Panc1 (cell line): Measurements from ENCODE around the gene RASD2. TPM values are rescaled to one million over a fixed set of nuclear protein-coding genes. Genes with fewer than 3 reads are reported as not detected.
"Not testable (repeated sequence)": the region's sequence is repeated elsewhere in the genome, so short reads cannot be mapped to it uniquely, and the experiment has no call there.

Source experiments
- ATAC-seq: fragments of 200-7000 bp; cut with Tn5 transposase; 2 replicates; pipeline ENCODE4 v1.9.1; 2020; ENCODE audit warnings: mild to moderate bottlenecking, moderate library complexity
- BruUV-seq: library from RNA; stranded (reverse); fragments of 400-500 nt; replicated peaks from 2 replicates; lab custom pipeline; 2021; lab: Mats Ljungman, UMichigan
- CTCF ChIA-PET: fragments of 300-600 bp; sonication (Branson Sonifier 250); formaldehyde crosslinking; loops from one replicate; lab custom pipeline; 2022; ENCODE audit warnings: antibody characterized with exemption; lab: Charles Lee
- POLR2A ChIA-PET: fragments of 300-600 bp; sonication (Branson Sonifier 250); formaldehyde crosslinking; loops from one replicate; lab custom pipeline; 2022; ENCODE audit warnings: antibody characterized with exemption; lab: Charles Lee
- DNase-seq: peaks from one replicate; pipeline ENCODE4 v3.0.0-alpha.2; 2010; ENCODE audit warnings: low read depth, low spot score
- H3K27ac ChIP-seq: 2 replicates; pipeline ENCODE4 v1.5.1; 2011; ENCODE audit warnings: mild to moderate bottlenecking, low read length, inconsistent platforms
- H3K27me3 ChIP-seq: fragments of 200-500 bp; sonication (Bioruptor generic); 2 replicates; pipeline ENCODE4 v1.6.0; 2014; ENCODE audit warnings: low read length, inconsistent platforms; ENCODE audit not compliant: control insufficient read depth, insufficient read depth
- H3K36me3 ChIP-seq: fragments of 200-500 bp; sonication (Bioruptor generic); 2 replicates; pipeline ENCODE4 v1.5.1; 2014; ENCODE audit warnings: inconsistent platforms, mild to moderate bottlenecking, low read length, moderate library complexity; ENCODE audit not compliant: control insufficient read depth, insufficient read depth
- H3K4me1 ChIP-seq: 2 replicates; pipeline ENCODE4 v1.5.1; 2011; ENCODE audit warnings: inconsistent platforms, mild to moderate bottlenecking, low read length, moderate library complexity; ENCODE audit not compliant: control insufficient read depth, insufficient read depth
- H3K4me3 ChIP-seq, 2 experiments: 2 replicates each; pipeline ENCODE4 v1.5.1; 2011 to 2012; ENCODE audit warnings: low read depth in 2 of 2, low read length in 2 of 2, mild to moderate bottlenecking in 2 of 2, inconsistent platforms in 1 of 2, moderate library complexity in 1 of 2
- H3K9me3 ChIP-seq: fragments of 200-500 bp; sonication (Bioruptor generic); 2 replicates; pipeline ENCODE4 v1.5.1; 2014; ENCODE audit warnings: low read depth, mild to moderate bottlenecking, inconsistent platforms, low read length, moderate library complexity; ENCODE audit not compliant: control insufficient read depth, insufficient read depth
- POLR2AphosphoS5 ChIP-seq: IDR thresholded peaks from 2 replicates; pipeline ENCODE4 v1.6.1; 2012; ENCODE audit warnings: mild to moderate bottlenecking, low read depth, low read length, moderate library complexity
- SIN3A ChIP-seq: IDR thresholded peaks from 2 replicates; pipeline ENCODE4 v1.6.1; 2012; ENCODE audit warnings: low read depth, mild to moderate bottlenecking, low read length, moderate library complexity, borderline replicate concordance; ENCODE audit not compliant: insufficient read depth
- TCF7L2 ChIP-seq: IDR thresholded peaks from 2 replicates; pipeline ENCODE4 v1.6.1; 2011; ENCODE audit warnings: mild to moderate bottlenecking, low read depth, low read length, inconsistent platforms
- in situ Hi-C: cut with HindIII; loops from 2 replicates; pipeline ENCODE4 v1.10.0; 2016; ENCODE audit warnings: low sequenced_read_pairs, low pct_unique_long_range_greater_than_20kb
- intact Hi-C: fragments of 100-400 bp; cut with micrococcal nuclease; formaldehyde crosslinking; loops from one replicate; pipeline ENCODE4 v1.10.0; 2022; ENCODE audit not compliant: unreplicated experiment
- total RNA-seq: library from RNA; stranded (reverse); gene quantifications from one replicate; pipeline ENCODE4 v1.2.1, GENCODE V29; 2021; ENCODE audit not compliant: unreplicated experiment
- TF ChIP-seq, protein P1 (sequence below), 2 experiments: IDR thresholded peaks; 2 replicates each; pipeline ENCODE4 v1.6.1; 2011 to 2012; ENCODE audit warnings: low read depth in 2 of 2, control low read depth in 1 of 2, low read length in 1 of 2, mild to moderate bottlenecking in 1 of 2, moderate library complexity in 1 of 2; ENCODE audit not compliant: insufficient read depth in 1 of 2
- TF ChIP-seq, protein P2 (sequence below): fragments of 450-650 bp; IDR thresholded peaks from 2 replicates; pipeline ENCODE4 v1.5.1; 2017; ENCODE audit warnings: mild to moderate bottlenecking

The RASD2 gene
- total RNA-seq, 1 experiment from 2014 or later: 26.7 TPM

DNA sequence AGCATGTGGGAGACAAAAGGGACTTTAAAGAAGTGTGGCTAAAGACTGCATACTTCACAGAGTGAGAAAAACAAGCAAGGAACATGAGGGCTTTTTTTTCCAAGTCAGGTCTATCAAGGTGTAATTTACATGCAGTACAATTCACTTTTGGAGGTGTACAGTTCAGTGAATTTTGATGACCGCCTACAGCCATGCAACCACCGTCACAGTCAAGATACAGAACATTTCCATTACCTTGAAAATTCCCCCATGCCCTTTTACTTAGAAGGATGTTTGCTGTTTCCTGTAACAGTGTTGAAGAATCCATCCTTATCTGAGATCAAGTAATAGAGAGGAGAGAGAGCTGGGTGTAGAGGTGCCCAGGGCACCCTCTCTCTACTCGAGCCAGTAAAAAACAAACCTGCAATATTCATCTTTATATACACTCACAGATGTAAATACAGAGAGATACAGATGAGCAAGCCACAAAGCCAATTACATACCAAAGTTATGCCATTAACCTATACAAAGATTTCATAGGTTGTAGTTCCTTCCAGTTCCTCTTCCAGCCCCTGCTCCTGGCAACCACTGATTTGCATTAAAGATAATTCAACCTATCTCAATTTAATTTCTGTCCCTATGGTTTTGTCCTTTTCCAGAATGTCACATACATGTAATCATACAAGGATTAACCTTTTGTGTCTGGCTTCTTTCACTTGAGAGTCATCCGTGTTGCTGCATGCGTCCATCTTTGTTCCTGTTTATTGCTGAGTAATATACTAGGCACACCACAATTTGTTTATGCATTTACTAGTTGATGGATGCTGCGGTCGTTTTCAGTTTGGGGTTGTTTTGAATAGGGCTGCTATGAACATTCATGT lies 35.0 kb upstream of the RASD2 start:
- DNase-seq (no peak), ATAC-seq (no peak)
- no peaks in the 10 kb centered on the region for H3K36me3 ChIP-seq
- in situ Hi-C loops (no loop called here), intact Hi-C loops (no loop called here)
- H3K4me3 ChIP-seq: no peak overlapping the region
- no peaks in the 10 kb centered on the region for H3K27me3 ChIP-seq
- POLR2A ChIA-PET: no interaction called here
- CTCF ChIA-PET: no interaction called here
- TF ChIP-seq, protein P1, sequence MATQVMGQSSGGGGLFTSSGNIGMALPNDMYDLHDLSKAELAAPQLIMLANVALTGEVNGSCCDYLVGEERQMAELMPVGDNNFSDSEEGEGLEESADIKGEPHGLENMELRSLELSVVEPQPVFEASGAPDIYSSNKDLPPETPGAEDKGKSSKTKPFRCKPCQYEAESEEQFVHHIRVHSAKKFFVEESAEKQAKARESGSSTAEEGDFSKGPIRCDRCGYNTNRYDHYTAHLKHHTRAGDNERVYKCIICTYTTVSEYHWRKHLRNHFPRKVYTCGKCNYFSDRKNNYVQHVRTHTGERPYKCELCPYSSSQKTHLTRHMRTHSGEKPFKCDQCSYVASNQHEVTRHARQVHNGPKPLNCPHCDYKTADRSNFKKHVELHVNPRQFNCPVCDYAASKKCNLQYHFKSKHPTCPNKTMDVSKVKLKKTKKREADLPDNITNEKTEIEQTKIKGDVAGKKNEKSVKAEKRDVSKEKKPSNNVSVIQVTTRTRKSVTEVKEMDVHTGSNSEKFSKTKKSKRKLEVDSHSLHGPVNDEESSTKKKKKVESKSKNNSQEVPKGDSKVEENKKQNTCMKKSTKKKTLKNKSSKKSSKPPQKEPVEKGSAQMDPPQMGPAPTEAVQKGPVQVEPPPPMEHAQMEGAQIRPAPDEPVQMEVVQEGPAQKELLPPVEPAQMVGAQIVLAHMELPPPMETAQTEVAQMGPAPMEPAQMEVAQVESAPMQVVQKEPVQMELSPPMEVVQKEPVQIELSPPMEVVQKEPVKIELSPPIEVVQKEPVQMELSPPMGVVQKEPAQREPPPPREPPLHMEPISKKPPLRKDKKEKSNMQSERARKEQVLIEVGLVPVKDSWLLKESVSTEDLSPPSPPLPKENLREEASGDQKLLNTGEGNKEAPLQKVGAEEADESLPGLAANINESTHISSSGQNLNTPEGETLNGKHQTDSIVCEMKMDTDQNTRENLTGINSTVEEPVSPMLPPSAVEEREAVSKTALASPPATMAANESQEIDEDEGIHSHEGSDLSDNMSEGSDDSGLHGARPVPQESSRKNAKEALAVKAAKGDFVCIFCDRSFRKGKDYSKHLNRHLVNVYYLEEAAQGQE (IDR thresholded peaks at IDR 0.05; ENCODE audit: insufficient read depth in 1 of 2, low read depth in 2 of 2, low read length in 1 of 2): no peak
- no peak for TF ChIP-seq POLR2AphosphoS5
- no TSS peak for BruUV-seq
- H3K9me3 ChIP-seq: no peaks in the 10 kb centered on the region
- H3K4me1 ChIP-seq: no peaks in the 10 kb centered on the region; the same call in 1 of the 2 replicates
- no peak overlapping the region for H3K27ac ChIP-seq

DNA sequence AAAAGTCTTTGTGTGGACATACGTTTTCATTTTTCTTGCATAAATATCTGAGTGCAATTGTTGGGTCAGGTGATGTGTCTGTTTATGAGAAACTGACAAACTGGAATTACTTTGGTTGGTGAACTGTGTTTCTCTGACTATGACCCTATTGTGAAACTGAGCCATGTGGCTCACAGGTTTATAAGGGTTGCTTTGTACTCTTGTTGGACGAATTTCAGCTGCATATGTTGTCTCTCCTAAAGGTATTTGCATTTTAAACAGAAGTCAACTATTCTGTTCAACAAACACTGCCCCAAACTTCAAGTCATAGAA lies 34.4 kb upstream of the RASD2 start:
- DNase-seq (no peak), ATAC-seq (no peak)
- in situ Hi-C loops: no loop called here
- ChIA-PET CTCF (no interaction called here), POLR2A (no interaction called here)
- no TSS peak for BruUV-seq
- Histone ChIP-seq H3K4me3 (no peak overlapping the region), H3K27ac (no peak overlapping the region), H3K27me3 (no peaks in the 10 kb centered on the region), H3K9me3 (no peaks in the 10 kb centered on the region), H3K36me3 (no peaks in the 10 kb centered on the region), H3K4me1 (no peaks in the 10 kb centered on the region; the same call in 1 of the 2 replicates)
- intact Hi-C loops: no loop called here
- TF ChIP-seq, protein P2, sequence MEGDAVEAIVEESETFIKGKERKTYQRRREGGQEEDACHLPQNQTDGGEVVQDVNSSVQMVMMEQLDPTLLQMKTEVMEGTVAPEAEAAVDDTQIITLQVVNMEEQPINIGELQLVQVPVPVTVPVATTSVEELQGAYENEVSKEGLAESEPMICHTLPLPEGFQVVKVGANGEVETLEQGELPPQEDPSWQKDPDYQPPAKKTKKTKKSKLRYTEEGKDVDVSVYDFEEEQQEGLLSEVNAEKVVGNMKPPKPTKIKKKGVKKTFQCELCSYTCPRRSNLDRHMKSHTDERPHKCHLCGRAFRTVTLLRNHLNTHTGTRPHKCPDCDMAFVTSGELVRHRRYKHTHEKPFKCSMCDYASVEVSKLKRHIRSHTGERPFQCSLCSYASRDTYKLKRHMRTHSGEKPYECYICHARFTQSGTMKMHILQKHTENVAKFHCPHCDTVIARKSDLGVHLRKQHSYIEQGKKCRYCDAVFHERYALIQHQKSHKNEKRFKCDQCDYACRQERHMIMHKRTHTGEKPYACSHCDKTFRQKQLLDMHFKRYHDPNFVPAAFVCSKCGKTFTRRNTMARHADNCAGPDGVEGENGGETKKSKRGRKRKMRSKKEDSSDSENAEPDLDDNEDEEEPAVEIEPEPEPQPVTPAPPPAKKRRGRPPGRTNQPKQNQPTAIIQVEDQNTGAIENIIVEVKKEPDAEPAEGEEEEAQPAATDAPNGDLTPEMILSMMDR: no peak
- no peak for TF ChIP-seq POLR2AphosphoS5
- TF ChIP-seq, protein P1 (IDR thresholded peaks at IDR 0.05; ENCODE audit: insufficient read depth in 1 of 2, low read depth in 2 of 2, low read length in 1 of 2): no peak
- no peak for TF ChIP-seq TCF7L2
- no peak for TF ChIP-seq SIN3A

DNA sequence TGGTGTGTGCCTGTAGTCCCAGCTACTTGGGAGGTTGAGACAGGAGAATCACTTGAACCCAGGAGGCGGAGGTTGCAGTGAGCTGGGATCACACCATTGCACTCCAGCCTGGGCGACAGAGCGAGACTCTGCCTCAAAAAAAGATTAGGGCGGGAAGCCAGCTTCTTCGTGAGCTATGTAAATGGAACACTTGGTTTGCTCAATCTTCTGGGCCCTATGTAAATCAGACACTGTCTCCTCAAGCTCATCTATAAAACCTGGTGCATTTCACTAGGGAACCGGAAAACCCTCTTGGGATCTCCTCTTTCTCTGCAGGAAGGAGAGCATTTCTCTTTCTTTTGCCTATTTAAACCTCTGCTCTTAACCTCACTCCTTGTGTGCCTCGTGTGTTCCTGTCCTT lies 32.8 kb upstream of the RASD2 start:
- in situ Hi-C loops, H3K4me1 ChIP-seq, BruUV-seq, H3K36me3 ChIP-seq, DNase-seq, H3K27me3 ChIP-seq, CTCF ChIA-PET, H3K9me3 ChIP-seq, POLR2A ChIA-PET, H3K27ac ChIP-seq, H3K4me3 ChIP-seq, intact Hi-C loops, ATAC-seq: not testable (repeated sequence)
